Spleen (tissue), 11 donors: Measurements from ENCODE around the gene ZNF653. TPM values are rescaled to one million over a fixed set of nuclear protein-coding genes. Genes with fewer than 3 reads are reported as not detected.

Source experiments
- DNase-seq: peaks from one replicate; pipeline ENCODE4 v3.0.0-alpha.2; 2020
- H3K27ac ChIP-seq, 8 donors: fragments of 200-600 bp; sonication (generic) in 7 of 8; 1 replicate in 4 of 8; 2 replicates in 4 of 8; pipeline versions ENCODE4 v1.5.0 to v1.8.0; 2016 to 2021; ENCODE audit warnings: inconsistent platforms in 4 of 8, mild to moderate bottlenecking in 4 of 8, moderate library complexity in 1 of 8
- H3K27me3 ChIP-seq, 7 donors: fragments of 200-600 bp; sonication (generic) in 6 of 7; replicated peaks in 1 of 7; 1 replicate in 4 of 7; 2 replicates in 3 of 7; pipeline versions ENCODE4 v1.5.0 to v1.8.0; 2016 to 2021; ENCODE audit warnings: inconsistent platforms in 3 of 7, mild to moderate bottlenecking in 1 of 7
- H3K36me3 ChIP-seq, 6 donors: fragments of 200-600 bp; sonication (generic) in 5 of 6; 1 replicate in 4 of 6; 2 replicates in 2 of 6; pipeline versions ENCODE4 v1.5.0 to v1.8.0; 2016 to 2021; ENCODE audit warnings: inconsistent platforms in 2 of 6
- H3K4me1 ChIP-seq, 6 donors: fragments of 200-600 bp; sonication (generic) in 5 of 6; 1 replicate in 3 of 6; 2 replicates in 3 of 6; pipeline versions ENCODE4 v1.5.0 to v1.8.0; 2016 to 2021; ENCODE audit warnings: inconsistent platforms in 3 of 6
- H3K4me3 ChIP-seq, 8 donors: fragments of 200-600 bp; sonication (generic) in 7 of 8; 1 replicate in 4 of 8; 2 replicates in 4 of 8; pipeline versions ENCODE4 v1.5.0 to v1.8.0; 2016 to 2021; ENCODE audit warnings: inconsistent platforms in 4 of 8, mild to moderate bottlenecking in 4 of 8, moderate library complexity in 2 of 8
- H3K9me3 ChIP-seq, 8 donors: fragments of 200-600 bp; sonication (generic) in 7 of 8; 1 replicate in 4 of 8; 2 replicates in 4 of 8; pipeline versions ENCODE4 v1.5.0 to v1.8.0; 2016 to 2021; ENCODE audit warnings: inconsistent platforms in 4 of 8
- CTCF ChIP-seq, 11 experiments: fragments of 200-600 bp in 7 of 11; fragments of 450-650 bp in 4 of 11; sonication (generic) in 4 of 11; IDR thresholded peaks in 8 of 11; conservative IDR thresholded peaks in 3 of 11; 1 replicate in 7 of 11; 2 replicates in 4 of 11; pipeline versions ENCODE4 v1.4.0 to v1.8.0; 2016 to 2021; ENCODE audit warnings: antibody characterized with exemption in 11 of 11, inconsistent platforms in 4 of 11, mild to moderate bottlenecking in 1 of 11
- POLR2A ChIP-seq, 3 donors: fragments of 450-650 bp; IDR thresholded peaks; one replicate each; pipeline ENCODE4 v1.5.1; 2017; ENCODE audit warnings: antibody characterized with exemption in 3 of 3, mild to moderate bottlenecking in 1 of 3
- POLR2AphosphoS5 ChIP-seq, 3 donors: sonication (generic); formaldehyde crosslinking; IDR thresholded peaks; one replicate each; pipeline ENCODE4 v1.5.1; 2017; ENCODE audit warnings: antibody characterized with exemption in 3 of 3
- WGBS, 5 donors: extraction: QIAGEN DNeasy Blood & Tissue Kit in 3 of 5; methylation state at CpG; one replicate each; pipeline versions ENCODE4 v1.1.5 to v1.1.7; 2013 to 2018; 5-methylcytosine and 5-hydroxymethylcytosine counted together
- intact Hi-C: fragments of 100-400 bp; cut with DNase I; formaldehyde crosslinking; loops from one replicate; pipeline ENCODE4 v1.15.0; 2023; ENCODE audit warnings: low total_unique reads
- polyA plus RNA-seq, 3 donors: library from polyadenylated mRNA; stranded (reverse); fragments of 200-250 nt; gene quantifications; one replicate each; pipeline ENCODE4 v1.2.1, GENCODE V29; 2013
- total RNA-seq, 7 donors: library from RNA; depleted of rRNA in 3 of 7; stranded (reverse); fragments of >200 nt in 3 of 7; fragmentation: NEBNext Ultra II Directional in 4 of 7; extraction: Animal tissue kit (Norgen Biotek cat#: 25700) in 4 of 7; gene quantifications; one replicate each; pipeline versions ENCODE4 v1.1.0 to v1.2.1, GENCODE V29; 2016 to 2021
- donor health status: healthy with polysubstance abuse.
- donor health status: DM: no; HTN: no; CAD: no; lungs with moderate emphysema.
- donor health status: DM: no; HTN: no; CAD: no.
- donor health status: Bipolar disorder and iron deficiency.
- donor health status: healthy.
- donor health status: DM: no; HTN: no; CAD: no.
- donor health status: DM: yes; HTN: yes; CAD: no.

The ZNF653 gene
- total and polyA plus RNA-seq, 10 donors = 3.5 to 11.8 (median 8.9) TPM

- Histone ChIP-seq H3K27ac (no peak overlapping the region), H3K4me3 (no peak overlapping the region), H3K9me3 (no peaks in the 10 kb centered on the region), H3K36me3 (no peaks in the 10 kb centered on the region), H3K4me1 (no peaks in the 10 kb centered on the region), H3K27me3 (peaks cover 0 to 30% (median 0%) of the 10 kb centered on the region in 7 donors)
- 24 to 51% (median 41%) methylated on average over 4 to 8 of the region's 8 CpGs for WGBS, 5 donors
- TF ChIP-seq POLR2AphosphoS5 (IDR thresholded peaks at IDR 0.05) (no peak), POLR2A (IDR thresholded peaks at IDR 0.05) (no peak), CTCF (IDR thresholded peaks at IDR 0.05 in 8 of 11, conservative IDR thresholded peaks at IDR 0.05 in 3 of 11) (no peak)
- intact Hi-C loops = no loop called here
- DNase-seq = no peak
These were observed 40.0 kb downstream of the ZNF653 start for GRCh38 chr19:11465600-11465999.

GRCh38 chr19:11464333-11465265 lies 41.0 kb downstream of the ZNF653 start:
- WGBS, 5 donors = 81 to 86% (median 85%) methylated on average over 11 of the region's 11 CpGs
- Histone ChIP-seq H3K4me3 (no peak overlapping the region), H3K4me1 (no peaks in the 10 kb centered on the region), H3K9me3 (no peaks in the 10 kb centered on the region), H3K27me3 (peaks cover 0 to 31% (median 7%) of the 10 kb centered on the region in 7 donors), H3K27ac (no peak overlapping the region), H3K36me3 (no peaks in the 10 kb centered on the region)
- no peak for DNase-seq
- TF ChIP-seq POLR2A (IDR thresholded peaks at IDR 0.05) (no peak), CTCF (IDR thresholded peaks at IDR 0.05 in 8 of 11, conservative IDR thresholded peaks at IDR 0.05 in 3 of 11) (no peak), POLR2AphosphoS5 (IDR thresholded peaks at IDR 0.05) (no peak)
- intact Hi-C loops = no loop called here

- no peak for DNase-seq
- TF ChIP-seq POLR2AphosphoS5 (IDR thresholded peaks at IDR 0.05) (no peak), CTCF (IDR thresholded peaks at IDR 0.05 in 8 of 11, conservative IDR thresholded peaks at IDR 0.05 in 3 of 11) (no peak), POLR2A (IDR thresholded peaks at IDR 0.05) (no peak)
- Histone ChIP-seq H3K36me3 (no peaks in the 10 kb centered on the region), H3K27me3 (peaks cover 0 to 35% (median 7%) of the 10 kb centered on the region in 7 donors), H3K4me3 (no peak overlapping the region), H3K4me1 (no peaks in the 10 kb centered on the region), H3K27ac (no peak overlapping the region), H3K9me3 (no peaks in the 10 kb centered on the region)
- 69 to 78% (median 76%) methylated on average over 6 to 12 of the region's 12 CpGs for WGBS, 5 donors
- intact Hi-C loops = no loop called here
These were observed 42.2 kb downstream of the ZNF653 start for GRCh38 chr19:11463391-11463790.

- H3K9me3 ChIP-seq = no peaks in the 10 kb centered on the region
- no peak for TF ChIP-seq POLR2AphosphoS5 (IDR thresholded peaks at IDR 0.05)
- TF ChIP-seq CTCF (IDR thresholded peaks at IDR 0.05 in 8 of 11, conservative IDR thresholded peaks at IDR 0.05 in 3 of 11) = no peak
- TF ChIP-seq POLR2A (IDR thresholded peaks at IDR 0.05) = no peak
- intact Hi-C loops = no loop called here
- no peak for DNase-seq
- no peak overlapping the region for H3K4me3 ChIP-seq
- H3K36me3 ChIP-seq = no peaks in the 10 kb centered on the region
- 50 to 71% (median 64%) methylated on average over 2 of the region's 2 CpGs for WGBS, 5 donors
- H3K27ac ChIP-seq = no peak overlapping the region
- H3K4me1 ChIP-seq = no peaks in the 10 kb centered on the region
- H3K27me3 ChIP-seq = peaks cover 0 to 38% (median 7%) of the 10 kb centered on the region in 7 donors
These were observed 44.2 kb downstream of the ZNF653 start for GRCh38 chr19:11461453-11461852.
